HG02642 (cell line): ENCODE measurements around the gene KSR1.
"Not testable (repeated sequence)": the region's sequence is repeated elsewhere in the genome, so short reads cannot be mapped to it uniquely, and the experiment has no call there.

Experiments
- ATAC-seq: cut with Tn5 transposase; IDR thresholded peaks from one replicate; pipeline ENCODE4 v1.9.1; 2021; ENCODE audit warnings: mild to moderate bottlenecking; ENCODE audit not compliant: unreplicated experiment, poor library complexity

Gene KSR1

GRCh38 chr17:27455914-27456680 lies at the start of gene KSR1:
Gene KSR1 (plus strand): TSS chr17:27456448. CDS start chr17:27456644, 196 bp downstream.
- ATAC-seq, result peak; percentile 93

GRCh38 chr17:27407916-27408864 lies 48.1 kb upstream of the KSR1 start:
- ATAC-seq, result no peak

GRCh38 chr17:27408891-27409290 lies 47.4 kb upstream of the KSR1 start:
- no peak for ATAC-seq

GRCh38 chr17:27412158-27412557 lies 44.1 kb upstream of the KSR1 start:
- not testable (repeated sequence) for ATAC-seq

GRCh38 chr17:27413315-27413714 lies 42.9 kb upstream of the KSR1 start:
- no peak for ATAC-seq

- no peak for ATAC-seq
Measured at GRCh38 chr17:27413792-27414191, 42.5 kb upstream of the KSR1 start.

- no peak for ATAC-seq
Measured at GRCh38 chr17:27414271-27414670, 42.0 kb upstream of the KSR1 start.

- ATAC-seq, result no peak
Measured at GRCh38 chr17:27414694-27415093, 41.6 kb upstream of the KSR1 start.

GRCh38 chr17:27415120-27415795 lies 41.0 kb upstream of the KSR1 start:
- no peak for ATAC-seq

GRCh38 chr17:27417596-27418365 lies 38.5 kb upstream of the KSR1 start:
- no peak for ATAC-seq

GRCh38 chr17:27418366-27418615 lies 38.0 kb upstream of the KSR1 start:
- no peak for ATAC-seq

- no peak for ATAC-seq
Measured at GRCh38 chr17:27419156-27419555, 37.1 kb upstream of the KSR1 start.

- no peak for ATAC-seq
Measured at GRCh38 chr17:27420211-27420950, 35.9 kb upstream of the KSR1 start.

GRCh38 chr17:27421111-27421510 lies 35.1 kb upstream of the KSR1 start:
- ATAC-seq, result no peak

- not testable (repeated sequence) for ATAC-seq
Measured at GRCh38 chr17:27421626-27422025, 34.6 kb upstream of the KSR1 start.

- no peak for ATAC-seq
Measured at GRCh38 chr17:27422601-27423000, 33.6 kb upstream of the KSR1 start.

GRCh38 chr17:27423651-27424050 lies 32.6 kb upstream of the KSR1 start:
- ATAC-seq, result no peak

- ATAC-seq, result no peak
Measured at GRCh38 chr17:27424516-27424915, 31.7 kb upstream of the KSR1 start.

GRCh38 chr17:27424941-27425340 lies 31.3 kb upstream of the KSR1 start:
- no peak for ATAC-seq

GRCh38 chr17:27425571-27425970 lies 30.7 kb upstream of the KSR1 start:
- ATAC-seq, result not testable (repeated sequence)
